Ovary (tissue), 3 donors: Measurements from ENCODE around the gene HES5.
"Not testable (repeated sequence)": the region's sequence is repeated elsewhere in the genome, so short reads cannot be mapped to it uniquely, and the experiment has no call there.

ENCODE experiments used
- EP300 ChIP-seq: sonication (generic); formaldehyde crosslinking; IDR thresholded peaks from one replicate; pipeline ENCODE4 v1.6.1; 2017; ENCODE audit warnings: antibody characterized with exemption
- TF ChIP-seq, protein P1 (sequence below), 3 donors: fragments of 450-650 bp in 2 of 3; fragments of 200-600 bp in 1 of 3; IDR thresholded peaks; one replicate each; pipeline versions ENCODE4 v1.5.1 to v1.8.0; 2016 to 2022; ENCODE audit warnings: antibody characterized with exemption in 3 of 3, mild to moderate bottlenecking in 1 of 3
- donor health status: DM: no; HTN: no; CAD: no.

DNA sequence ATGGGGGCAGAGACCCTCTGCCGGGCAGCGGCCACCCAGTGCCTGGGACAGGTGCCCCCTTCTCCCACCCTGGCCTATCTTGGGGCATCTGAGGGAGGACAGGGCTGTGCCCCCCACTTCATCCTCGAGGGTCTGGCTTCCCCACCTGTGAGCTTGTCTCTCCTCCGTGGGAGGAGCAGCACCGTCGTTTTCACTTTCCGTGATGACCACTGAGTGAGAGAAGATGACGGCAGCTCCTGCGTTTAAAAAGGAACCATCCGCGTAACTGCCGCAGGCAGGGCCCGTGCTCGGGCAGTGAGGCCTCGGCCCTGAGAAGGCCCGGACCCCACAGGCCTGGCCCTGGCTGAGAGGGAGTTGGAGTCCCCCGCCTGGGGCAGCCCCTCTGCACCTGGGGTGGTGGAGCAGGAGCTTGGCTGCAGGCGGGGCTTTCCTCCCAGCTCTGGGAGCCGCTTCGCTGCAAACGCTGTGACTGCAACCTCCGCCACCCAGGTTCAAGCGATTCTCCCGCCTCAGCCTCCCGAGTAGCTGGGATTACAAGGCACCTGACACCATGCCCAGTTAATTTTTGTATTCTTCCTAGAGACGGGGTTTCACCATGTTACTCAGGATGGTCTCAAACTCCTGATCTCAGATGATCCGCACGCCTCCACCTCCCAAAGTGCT lies 19.4 kb upstream of the HES5 start:
- TF ChIP-seq, protein P1, sequence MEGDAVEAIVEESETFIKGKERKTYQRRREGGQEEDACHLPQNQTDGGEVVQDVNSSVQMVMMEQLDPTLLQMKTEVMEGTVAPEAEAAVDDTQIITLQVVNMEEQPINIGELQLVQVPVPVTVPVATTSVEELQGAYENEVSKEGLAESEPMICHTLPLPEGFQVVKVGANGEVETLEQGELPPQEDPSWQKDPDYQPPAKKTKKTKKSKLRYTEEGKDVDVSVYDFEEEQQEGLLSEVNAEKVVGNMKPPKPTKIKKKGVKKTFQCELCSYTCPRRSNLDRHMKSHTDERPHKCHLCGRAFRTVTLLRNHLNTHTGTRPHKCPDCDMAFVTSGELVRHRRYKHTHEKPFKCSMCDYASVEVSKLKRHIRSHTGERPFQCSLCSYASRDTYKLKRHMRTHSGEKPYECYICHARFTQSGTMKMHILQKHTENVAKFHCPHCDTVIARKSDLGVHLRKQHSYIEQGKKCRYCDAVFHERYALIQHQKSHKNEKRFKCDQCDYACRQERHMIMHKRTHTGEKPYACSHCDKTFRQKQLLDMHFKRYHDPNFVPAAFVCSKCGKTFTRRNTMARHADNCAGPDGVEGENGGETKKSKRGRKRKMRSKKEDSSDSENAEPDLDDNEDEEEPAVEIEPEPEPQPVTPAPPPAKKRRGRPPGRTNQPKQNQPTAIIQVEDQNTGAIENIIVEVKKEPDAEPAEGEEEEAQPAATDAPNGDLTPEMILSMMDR (IDR thresholded peaks at IDR 0.05) = not testable (repeated sequence)
- not testable (repeated sequence) for TF ChIP-seq EP300
